ENCODE results near the gene SRSF5.

GRCh38 chr14:69789118-69789640 lies 22.2 kb downstream of the SRSF5 start:
- TF ChIP-seq CTCF (IDR thresholded peaks at IDR 0.05; ENCODE audit: low read depth, low read length) (no peak), POLR2A (IDR thresholded peaks at IDR 0.05; ENCODE audit: extremely low read depth, insufficient read length) (no peak)
